Measurements from ENCODE around the gene CEP112.
"Not testable (repeated sequence)": the region's sequence is repeated elsewhere in the genome, so short reads cannot be mapped to it uniquely, and the experiment has no call there.

The CEP112 gene

GRCh38 chr17:65886315-65887245, 305.4 kb downstream of the CEP112 start:
- DNase-seq (ENCODE audit: low read depth): no peak

- no peak for DNase-seq (ENCODE audit: low read depth)
Measured at GRCh38 chr17:65885541-65886312, 306.2 kb downstream of the CEP112 start.

GRCh38 chr17:65876985-65877384, 314.9 kb downstream of the CEP112 start:
- DNase-seq (ENCODE audit: low read depth): no peak

GRCh38 chr17:65868881-65869280, 323.1 kb downstream of the CEP112 start:
- DNase-seq (ENCODE audit: low read depth): no peak

GRCh38 chr17:65867014-65867413, 324.9 kb downstream of the CEP112 start:
- DNase-seq (ENCODE audit: low read depth): no peak

GRCh38 chr17:65865715-65866425, 326.1 kb downstream of the CEP112 start:
- DNase-seq (ENCODE audit: low read depth): no peak

- DNase-seq (ENCODE audit: low read depth): no peak
Measured at GRCh38 chr17:65864394-65864793, 327.5 kb downstream of the CEP112 start.

GRCh38 chr17:65857718-65858117, 334.2 kb downstream of the CEP112 start:
- no peak for DNase-seq (ENCODE audit: low read depth)

- no peak for DNase-seq (ENCODE audit: low read depth)
Measured at GRCh38 chr17:65856865-65857264, 335.1 kb downstream of the CEP112 start.

GRCh38 chr17:65855675-65856074, 336.3 kb downstream of the CEP112 start:
- DNase-seq (ENCODE audit: low read depth): no peak

- no peak for DNase-seq (ENCODE audit: low read depth)
Measured at GRCh38 chr17:65855245-65855644, 336.7 kb downstream of the CEP112 start.

GRCh38 chr17:65853816-65854215, 338.1 kb downstream of the CEP112 start:
- DNase-seq (ENCODE audit: low read depth): no peak

- no peak for DNase-seq (ENCODE audit: low read depth)
Measured at GRCh38 chr17:65852911-65853310, 339.0 kb downstream of the CEP112 start.

- no peak for DNase-seq (ENCODE audit: low read depth)
Measured at GRCh38 chr17:65851965-65852736, 339.8 kb downstream of the CEP112 start.

- no peak for DNase-seq (ENCODE audit: low read depth)
Measured at GRCh38 chr17:65850486-65850885, 341.4 kb downstream of the CEP112 start.

- no peak for DNase-seq (ENCODE audit: low read depth)
Measured at GRCh38 chr17:65848751-65849150, 343.2 kb downstream of the CEP112 start.

GRCh38 chr17:65841089-65841488, 350.8 kb downstream of the CEP112 start:
- DNase-seq (ENCODE audit: low read depth): no peak

- DNase-seq (ENCODE audit: low read depth): not testable (repeated sequence)
Measured at GRCh38 chr17:65837232-65837631, 354.7 kb downstream of the CEP112 start.

- no peak for DNase-seq (ENCODE audit: low read depth)
Measured at GRCh38 chr17:65833214-65833613, 358.7 kb downstream of the CEP112 start.

GRCh38 chr17:65830356-65830755, 361.6 kb downstream of the CEP112 start:
- no peak for DNase-seq (ENCODE audit: low read depth)

- not testable (repeated sequence) for DNase-seq (ENCODE audit: low read depth)
Measured at GRCh38 chr17:65826577-65826976, 365.4 kb downstream of the CEP112 start.

GRCh38 chr17:65824901-65825300, 367.0 kb downstream of the CEP112 start:
- no peak for DNase-seq (ENCODE audit: low read depth)
